ENCODE measurements around the gene GABRA4. TPM values are rescaled to one million over a fixed set of nuclear protein-coding genes. Genes with fewer than 3 reads are reported as not detected.
A peak's percentile ranks its signal among the peaks of the same experiment; 100 is the strongest.

Gene GABRA4
- total RNA-seq, 4 donors from 2014 or later: under 0.01 to 1.3 (median 0.12) TPM

- TF ChIP-seq POLR2AphosphoS5 (IDR thresholded peaks at IDR 0.05): no peak
- no peak for TF ChIP-seq POLR2A (IDR thresholded peaks at IDR 0.05)
- TF ChIP-seq EP300 (IDR thresholded peaks at IDR 0.05): no peak
- no peak for TF ChIP-seq CTCF (IDR thresholded peaks at IDR 0.05)
- Histone ChIP-seq H3K9me3 (no peaks in the 10 kb centered on the region), H3K4me3 (no peak overlapping the region), H3K27me3 (no peaks in the 10 kb centered on the region), H3K4me1 (no peaks in the 10 kb centered on the region), H3K36me3 (no peaks in the 10 kb centered on the region), H3K27ac (no peak overlapping the region)
- no peak for ATAC-seq
- WGBS, 2 donors (ENCODE audit: low coverage in 1 of 2): 71 to 82% methylated on average over 1 of the region's 1 CpG
These were observed 7.0 kb upstream of the GABRA4 start for GRCh38 chr4:47000406-47000805.

- Histone ChIP-seq H3K27ac (no peak overlapping the region), H3K4me3 (no peak overlapping the region), H3K27me3 (peaks cover 3% of the 10 kb centered on the region), H3K36me3 (no peaks in the 10 kb centered on the region), H3K9me3 (no peaks in the 10 kb centered on the region), H3K4me1 (no peaks in the 10 kb centered on the region)
- ATAC-seq: no peak
- TF ChIP-seq POLR2AphosphoS5 (IDR thresholded peaks at IDR 0.05): no peak
- TF ChIP-seq CTCF (IDR thresholded peaks at IDR 0.05): no peak
- no peak for TF ChIP-seq POLR2A (IDR thresholded peaks at IDR 0.05)
- TF ChIP-seq EP300 (IDR thresholded peaks at IDR 0.05): no peak
These were observed 6.2 kb upstream of the GABRA4 start for GRCh38 chr4:46999566-46999965.

GRCh38 chr4:46994007-46994405, 625 bp upstream of the GABRA4 start:
- no peaks in the 10 kb centered on the region for H3K36me3 ChIP-seq
- ATAC-seq: no peak
- WGBS, 2 donors (ENCODE audit: low coverage in 1 of 2): 0% methylated on average over 2 to 10 of the region's 14 CpGs
- peaks cover 39% of the 10 kb centered on the region for H3K27me3 ChIP-seq
- TF ChIP-seq POLR2A (IDR thresholded peaks at IDR 0.05) (no peak), CTCF (IDR thresholded peaks at IDR 0.05) (no peak), EP300 (IDR thresholded peaks at IDR 0.05) (no peak), POLR2AphosphoS5 (IDR thresholded peaks at IDR 0.05) (no peak)
- H3K4me3 ChIP-seq: peak overlapping the region in 1 of 2 donors; percentile 38
- H3K27ac ChIP-seq: no peak overlapping the region
- no peaks in the 10 kb centered on the region for H3K9me3 ChIP-seq
- H3K4me1 ChIP-seq: peaks cover 0 to 16% (median 9%) of the 10 kb centered on the region in 3 donors

GRCh38 chr4:46992338-46992737, 1.0 kb downstream of the GABRA4 start:
- no peaks in the 10 kb centered on the region for H3K9me3 ChIP-seq
- peaks cover 39% of the 10 kb centered on the region for H3K27me3 ChIP-seq
- no peaks in the 10 kb centered on the region for H3K36me3 ChIP-seq
- 34% methylated on average over 3 to 9 of the region's 9 CpGs for WGBS, 2 donors (ENCODE audit: low coverage in 1 of 2)
- H3K4me3 ChIP-seq: no peak overlapping the region
- H3K4me1 ChIP-seq: peaks cover 0 to 16% (median 9%) of the 10 kb centered on the region in 3 donors
- no peak for ATAC-seq
- TF ChIP-seq POLR2A (IDR thresholded peaks at IDR 0.05) (no peak), CTCF (IDR thresholded peaks at IDR 0.05) (no peak), EP300 (IDR thresholded peaks at IDR 0.05) (no peak), POLR2AphosphoS5 (IDR thresholded peaks at IDR 0.05) (no peak)
- no peak overlapping the region for H3K27ac ChIP-seq

- no peak overlapping the region for H3K27ac ChIP-seq
- 54 to 63% methylated on average over 3 of the region's 3 CpGs for WGBS, 2 donors (ENCODE audit: low coverage in 1 of 2)
- no peaks in the 10 kb centered on the region for H3K36me3 ChIP-seq
- no peaks in the 10 kb centered on the region for H3K9me3 ChIP-seq
- TF ChIP-seq POLR2AphosphoS5 (IDR thresholded peaks at IDR 0.05): no peak
- TF ChIP-seq EP300 (IDR thresholded peaks at IDR 0.05): no peak
- TF ChIP-seq POLR2A (IDR thresholded peaks at IDR 0.05): no peak
- no peak for TF ChIP-seq CTCF (IDR thresholded peaks at IDR 0.05)
- peaks cover 12% of the 10 kb centered on the region for H3K27me3 ChIP-seq
- no peak for ATAC-seq
- no peaks in the 10 kb centered on the region for H3K4me1 ChIP-seq
- no peak overlapping the region for H3K4me3 ChIP-seq
These were observed 6.3 kb downstream of the GABRA4 start for GRCh38 chr4:46986922-46987638.
